T-helper 17 cell (primary cell): ENCODE results near the gene RILPL1. TPM values are rescaled to one million over a fixed set of nuclear protein-coding genes. Genes with fewer than 3 reads are reported as not detected.
"Not testable (repeated sequence)": the region's sequence is repeated elsewhere in the genome, so short reads cannot be mapped to it uniquely, and the experiment has no call there.

ENCODE experiments used
- ATAC-seq: fragments of 150-1000 bp; cut with Tn5 transposase; 2 replicates; pipeline ENCODE4 v1.10.0; 2021; ENCODE audit warnings: mild to moderate bottlenecking, moderate library complexity
- DNase-seq, 3 donors: peaks; one replicate each; pipeline versions ENCODE4 v3.0.0 to v3.0.0-alpha.2; 2020 to 2021
- H3K9me3 ChIP-seq: one replicate; pipeline ENCODE4 v1.7.0; 2013; ENCODE audit warnings: low read length, mild to moderate bottlenecking; ENCODE audit not compliant: control insufficient read depth, poor library complexity, severe bottlenecking
- H3K27ac Mint-ChIP-seq: one replicate; pipeline ENCODE4 v1.8.0; 2022; ENCODE audit warnings: mild to moderate bottlenecking, moderate library complexity, mixed read lengths
- H3K27me3 Mint-ChIP-seq: one replicate; pipeline ENCODE4 v1.8.0; 2022; ENCODE audit warnings: mixed read lengths
- H3K36me3 Mint-ChIP-seq: one replicate; pipeline ENCODE4 v1.8.0; 2022; ENCODE audit warnings: low read depth, mixed read lengths
- H3K4me1 Mint-ChIP-seq: one replicate; pipeline ENCODE4 v1.8.0; 2022; ENCODE audit warnings: mild to moderate bottlenecking, mixed read lengths
- H3K4me3 Mint-ChIP-seq: one replicate; pipeline ENCODE4 v1.8.0; 2022; ENCODE audit warnings: mild to moderate bottlenecking, moderate library complexity, mixed read lengths
- total RNA-seq, 4 donors: library from RNA in 2 of 4; stranded (reverse) in 2 of 4; gene quantifications; one replicate each; pipeline ENCODE4 v1.2.3 and lab custom pipeline; 2022 to 2026

RILPL1 gene
- total RNA-seq, 2 donors from 2014 or later: 3.4 TPM

GRCh38 chr12:123482876-123483275, 50.6 kb downstream of the RILPL1 start:
- H3K9me3 ChIP-seq: no peaks in the 10 kb centered on the region
- DNase-seq: no peak
- ATAC-seq: no peak
- H3K27ac Mint-ChIP-seq: peak overlapping the region; percentile 37
- no peaks in the 10 kb centered on the region for H3K36me3 Mint-ChIP-seq
- peaks cover 17% of the 10 kb centered on the region for H3K4me1 Mint-ChIP-seq
- no peaks in the 10 kb centered on the region for H3K27me3 Mint-ChIP-seq
- H3K4me3 Mint-ChIP-seq: no peak overlapping the region

GRCh38 chr12:123481251-123481650, 52.3 kb downstream of the RILPL1 start:
- ATAC-seq, H3K9me3 ChIP-seq, H3K4me3 Mint-ChIP-seq, DNase-seq, H3K27me3 Mint-ChIP-seq, H3K36me3 Mint-ChIP-seq: not testable (repeated sequence)
- Mint-ChIP-seq H3K27ac (peak overlapping the region; percentile 54), H3K4me1 (peaks cover 17% of the 10 kb centered on the region)

GRCh38 chr12:123479442-123480180, 53.9 kb downstream of the RILPL1 start:
- Mint-ChIP-seq H3K27me3 (no peaks in the 10 kb centered on the region), H3K27ac (no peak overlapping the region), H3K4me3 (no peak overlapping the region), H3K4me1 (peaks cover 21% of the 10 kb centered on the region), H3K36me3 (no peaks in the 10 kb centered on the region)
- ATAC-seq: no peak
- H3K9me3 ChIP-seq: no peaks in the 10 kb centered on the region
- DNase-seq: no peak

- no peaks in the 10 kb centered on the region for H3K36me3 Mint-ChIP-seq
- ATAC-seq (no peak), DNase-seq (no peak)
- peaks cover 17% of the 10 kb centered on the region for H3K4me1 Mint-ChIP-seq
- no peak overlapping the region for H3K4me3 Mint-ChIP-seq
- H3K27me3 Mint-ChIP-seq: no peaks in the 10 kb centered on the region
- H3K27ac Mint-ChIP-seq: peak overlapping the region; percentile 21
- H3K9me3 ChIP-seq: no peaks in the 10 kb centered on the region
Observed at GRCh38 chr12:123478762-123479161, 54.8 kb downstream of the RILPL1 start.

GRCh38 chr12:123478069-123478468, 55.5 kb downstream of the RILPL1 start:
- H3K27ac Mint-ChIP-seq: no peak overlapping the region
- DNase-seq: no peak
- peaks cover 15% of the 10 kb centered on the region for H3K4me1 Mint-ChIP-seq

GRCh38 chr12:123475246-123475703, 58.2 kb downstream of the RILPL1 start:
- H3K27ac Mint-ChIP-seq: peak overlapping the region; percentile 93
- DNase-seq (no peak), ATAC-seq (no peak)
- peaks cover 16% of the 10 kb centered on the region for H3K4me1 Mint-ChIP-seq
- H3K9me3 ChIP-seq: no peaks in the 10 kb centered on the region
- H3K4me3 Mint-ChIP-seq: peak overlapping the region; percentile 59
- no peaks in the 10 kb centered on the region for H3K36me3 Mint-ChIP-seq
- H3K27me3 Mint-ChIP-seq: no peaks in the 10 kb centered on the region

More at GRCh38 chr12:123478069-123478468, 55.5 kb downstream of the RILPL1 start:
- no peak overlapping the region for H3K4me3 Mint-ChIP-seq
- H3K27me3 Mint-ChIP-seq: no peaks in the 10 kb centered on the region
- no peaks in the 10 kb centered on the region for H3K36me3 Mint-ChIP-seq
- no peak for ATAC-seq
- H3K9me3 ChIP-seq: no peaks in the 10 kb centered on the region

- DNase-seq (no peak), ATAC-seq (peak; percentile 76)
- no peaks in the 10 kb centered on the region for H3K9me3 ChIP-seq
- Mint-ChIP-seq H3K27ac (peak overlapping the region; percentile 93), H3K27me3 (no peaks in the 10 kb centered on the region), H3K4me3 (peak overlapping the region; percentile 59), H3K4me1 (peaks cover 16% of the 10 kb centered on the region), H3K36me3 (no peaks in the 10 kb centered on the region)
Observed at GRCh38 chr12:123474485-123475245, 58.9 kb downstream of the RILPL1 start.

- H3K9me3 ChIP-seq: no peaks in the 10 kb centered on the region
- Mint-ChIP-seq H3K4me3 (no peak overlapping the region), H3K4me1 (peaks cover 19% of the 10 kb centered on the region), H3K36me3 (no peaks in the 10 kb centered on the region), H3K27ac (peak overlapping the region; percentile 69), H3K27me3 (no peaks in the 10 kb centered on the region)
- no peak for DNase-seq
- no peak for ATAC-seq
Observed at GRCh38 chr12:123472438-123472849, 61.1 kb downstream of the RILPL1 start.

GRCh38 chr12:123471374-123472068, 62.0 kb downstream of the RILPL1 start:
- ATAC-seq (no peak), DNase-seq (no peak)
- no peak overlapping the region for H3K4me3 Mint-ChIP-seq
- no peaks in the 10 kb centered on the region for H3K9me3 ChIP-seq
- no peaks in the 10 kb centered on the region for H3K36me3 Mint-ChIP-seq
- H3K27me3 Mint-ChIP-seq: no peaks in the 10 kb centered on the region
- H3K4me1 Mint-ChIP-seq: peaks cover 19% of the 10 kb centered on the region
- H3K27ac Mint-ChIP-seq: no peak overlapping the region

- Mint-ChIP-seq H3K27ac (no peak overlapping the region), H3K4me3 (no peak overlapping the region), H3K27me3 (no peaks in the 10 kb centered on the region), H3K36me3 (peaks cover 6% of the 10 kb centered on the region), H3K4me1 (peaks cover 18% of the 10 kb centered on the region)
- ATAC-seq (no peak), DNase-seq (no peak)
- no peaks in the 10 kb centered on the region for H3K9me3 ChIP-seq
Observed at GRCh38 chr12:123469978-123470377, 63.5 kb downstream of the RILPL1 start.

GRCh38 chr12:123468786-123469185, 64.7 kb downstream of the RILPL1 start:
- DNase-seq: no peak
- no peaks in the 10 kb centered on the region for H3K27me3 Mint-ChIP-seq
- H3K27ac Mint-ChIP-seq: no peak overlapping the region

GRCh38 chr12:123465084-123465483, 68.4 kb downstream of the RILPL1 start:
- no peaks in the 10 kb centered on the region for H3K9me3 ChIP-seq
- H3K4me3 Mint-ChIP-seq: no peak overlapping the region
- DNase-seq (no peak), ATAC-seq (no peak)
- H3K27me3 Mint-ChIP-seq: no peaks in the 10 kb centered on the region
- H3K36me3 Mint-ChIP-seq: peaks cover 9% of the 10 kb centered on the region
- peak overlapping the region; percentile 56 for H3K27ac Mint-ChIP-seq
- peaks cover 20% of the 10 kb centered on the region for H3K4me1 Mint-ChIP-seq

More at GRCh38 chr12:123468786-123469185, 64.7 kb downstream of the RILPL1 start:
- H3K9me3 ChIP-seq: no peaks in the 10 kb centered on the region
- Mint-ChIP-seq H3K36me3 (peaks cover 6% of the 10 kb centered on the region), H3K4me1 (peaks cover 10% of the 10 kb centered on the region), H3K4me3 (no peak overlapping the region)
- peak; percentile 88 for ATAC-seq

- not testable (repeated sequence) for H3K27me3 Mint-ChIP-seq, H3K36me3 Mint-ChIP-seq, H3K9me3 ChIP-seq, H3K4me3 Mint-ChIP-seq, DNase-seq, ATAC-seq
- H3K4me1 Mint-ChIP-seq: peaks cover 27% of the 10 kb centered on the region
- H3K27ac Mint-ChIP-seq: peak overlapping the region; percentile 56
Observed at GRCh38 chr12:123463174-123463573, 70.3 kb downstream of the RILPL1 start.
